HG03196 (cell line): ENCODE results near the gene TULP4.
"Not testable (repeated sequence)": the region's sequence is repeated elsewhere in the genome, so short reads cannot be mapped to it uniquely, and the experiment has no call there.

ENCODE experiments used
- ATAC-seq: cut with Tn5 transposase; IDR thresholded peaks from one replicate; pipeline ENCODE4 v1.9.1; 2021; ENCODE audit not compliant: unreplicated experiment

TULP4 gene

DNA sequence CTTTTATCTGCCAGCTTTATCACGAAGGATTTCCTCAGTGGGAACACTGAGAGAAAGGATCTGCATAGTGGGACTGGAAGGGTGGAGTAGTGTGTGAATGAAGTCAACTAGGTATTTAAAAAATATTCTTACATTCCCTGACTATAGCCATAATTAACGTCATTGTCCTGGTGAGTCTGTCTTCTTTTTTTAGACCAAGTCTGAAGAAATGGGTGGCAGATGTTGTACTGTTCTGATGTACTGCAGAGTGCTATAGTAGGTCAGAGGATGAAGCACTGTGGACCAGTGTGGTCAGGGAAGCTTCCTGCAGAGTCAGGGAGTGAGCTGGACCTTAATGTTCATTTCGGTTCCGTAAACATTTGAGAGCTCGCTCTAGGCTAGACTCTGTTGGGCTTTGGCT lies 11.9 kb downstream of the TULP4 start:
- no peak for ATAC-seq

DNA sequence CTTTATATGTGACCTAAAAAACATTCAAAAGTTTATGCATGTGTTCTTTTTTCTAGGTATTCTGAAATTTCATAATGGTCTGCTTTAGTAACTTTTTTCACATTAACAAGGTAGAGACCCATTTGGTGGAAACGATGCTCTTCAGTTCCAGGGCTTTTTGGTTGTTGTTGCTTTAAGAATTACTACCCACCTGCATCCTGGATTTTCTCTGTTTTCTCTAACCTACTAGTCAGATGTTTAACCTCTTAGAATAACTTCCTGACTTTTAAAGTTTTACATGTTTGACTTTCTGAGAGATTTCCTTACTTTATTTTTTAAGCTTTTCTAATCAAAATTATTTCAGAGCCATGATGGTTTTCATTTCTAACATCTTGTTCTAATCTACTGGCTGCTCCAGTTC lies 14.9 kb downstream of the TULP4 start:
- no peak for ATAC-seq

DNA sequence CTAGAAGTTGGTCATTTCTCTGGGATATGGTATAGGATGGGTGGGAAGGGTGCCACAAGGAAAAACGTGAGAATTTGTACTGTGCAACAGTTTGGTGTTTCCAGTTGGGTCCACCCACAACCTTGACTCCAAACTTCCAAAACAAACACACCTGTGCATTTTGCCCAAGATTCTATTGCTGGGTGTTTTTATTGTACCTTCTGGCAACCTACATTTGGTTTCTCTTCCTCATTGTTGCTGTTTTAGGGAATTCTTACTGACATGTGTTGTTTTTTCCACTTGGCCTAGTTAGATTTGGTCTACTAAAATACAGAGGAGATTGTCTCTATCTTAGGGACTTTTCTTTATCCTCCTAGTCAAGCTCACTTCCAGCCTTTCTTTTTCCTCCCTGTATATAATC lies 16.7 kb downstream of the TULP4 start:
- no peak for ATAC-seq

DNA sequence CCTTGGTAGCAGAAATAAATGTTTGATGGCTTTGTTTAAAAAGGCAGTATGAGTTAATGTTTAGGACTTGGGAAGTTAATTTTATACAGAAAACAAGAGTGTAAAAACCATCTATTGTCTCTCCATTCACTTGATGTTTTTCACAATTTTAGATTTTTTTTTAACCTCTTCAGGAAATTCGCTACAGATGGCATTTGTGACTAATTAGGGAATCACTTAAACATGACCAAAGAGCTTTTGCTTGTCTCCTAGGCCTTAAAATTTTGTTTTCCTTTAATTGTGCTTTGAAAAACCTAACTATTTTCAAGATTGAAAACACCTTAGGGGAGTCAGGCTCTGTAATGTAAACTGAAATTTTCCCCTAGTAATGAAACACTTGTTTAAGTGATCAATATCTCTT lies 17.3 kb downstream of the TULP4 start:
- ATAC-seq: no peak

DNA sequence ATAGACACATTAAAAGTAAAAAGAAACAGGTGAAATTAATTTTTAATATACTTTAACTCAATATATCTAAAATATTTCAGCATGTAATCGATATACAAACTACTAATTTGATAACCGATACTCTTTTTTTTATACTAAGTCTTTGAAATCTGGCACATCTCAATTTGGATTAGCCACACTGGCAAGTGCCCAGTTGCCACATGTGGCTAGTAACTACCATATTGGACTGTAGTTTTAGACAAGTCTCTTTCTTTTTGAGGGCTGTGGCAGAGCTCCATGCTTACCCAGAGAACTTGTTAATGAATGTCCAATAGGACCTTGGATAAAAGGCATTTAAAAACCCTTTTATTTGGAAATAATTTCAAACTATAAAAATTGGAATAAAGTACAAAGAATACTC lies 17.8 kb downstream of the TULP4 start:
- ATAC-seq: no peak

DNA sequence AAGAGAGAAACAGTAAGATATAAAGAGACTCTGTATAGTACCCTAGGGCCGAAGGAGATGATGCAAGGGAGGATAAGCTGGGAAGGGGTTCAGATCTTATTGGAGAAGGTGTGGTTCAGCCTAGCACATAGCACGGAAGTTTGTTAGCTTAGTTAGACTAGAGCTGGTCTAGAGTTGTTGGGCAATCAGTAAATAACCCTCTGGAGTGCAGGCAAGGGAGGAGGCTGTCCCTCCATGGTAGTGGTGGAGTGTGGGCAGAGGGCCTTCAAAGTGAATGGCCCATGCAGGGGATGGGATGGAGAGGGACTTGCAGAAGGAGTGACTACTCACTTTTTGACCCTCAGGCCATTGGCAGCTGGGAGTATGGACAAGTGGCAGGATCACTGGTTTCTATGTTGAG lies 20.0 kb downstream of the TULP4 start:
- ATAC-seq: no peak

DNA sequence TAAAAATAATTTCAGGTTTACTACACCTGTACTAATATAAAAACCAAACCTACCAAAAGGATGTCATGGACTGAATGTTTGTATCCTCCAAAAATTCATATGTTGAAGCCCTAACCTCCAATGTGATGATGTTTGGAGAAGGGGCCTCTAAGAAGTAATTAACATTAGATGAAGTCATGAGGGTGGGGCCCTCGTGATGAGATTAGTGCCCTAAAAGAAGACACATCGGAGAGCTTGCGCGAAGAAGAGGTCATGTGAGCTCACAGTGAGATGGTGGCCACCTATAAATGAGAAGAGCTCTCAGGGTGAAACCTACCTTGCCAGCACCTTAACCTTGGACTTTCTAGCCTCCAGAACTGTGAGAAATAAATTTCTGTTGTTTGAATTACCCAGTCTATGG lies 20.8 kb downstream of the TULP4 start:
- ATAC-seq: no peak

DNA sequence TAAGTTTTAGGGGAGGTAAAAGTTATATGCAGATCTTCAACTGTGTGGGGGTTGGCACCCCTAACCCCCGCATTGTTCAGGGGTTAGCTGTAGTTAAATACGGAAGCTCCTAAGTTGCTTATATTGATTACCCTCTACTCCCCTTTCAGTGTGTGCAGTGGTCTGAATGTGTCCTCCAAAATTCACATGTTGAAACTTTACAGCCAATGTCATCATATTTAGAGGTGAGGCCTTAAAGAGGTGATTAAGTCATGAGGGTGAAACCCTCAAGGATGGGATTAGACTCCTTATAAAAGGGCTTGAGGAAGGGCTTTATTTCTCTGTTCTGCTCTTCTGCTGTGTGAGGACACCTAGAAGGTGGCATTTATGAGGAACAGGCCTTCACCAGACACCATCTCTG lies 22.3 kb downstream of the TULP4 start:
- ATAC-seq: no peak

DNA sequence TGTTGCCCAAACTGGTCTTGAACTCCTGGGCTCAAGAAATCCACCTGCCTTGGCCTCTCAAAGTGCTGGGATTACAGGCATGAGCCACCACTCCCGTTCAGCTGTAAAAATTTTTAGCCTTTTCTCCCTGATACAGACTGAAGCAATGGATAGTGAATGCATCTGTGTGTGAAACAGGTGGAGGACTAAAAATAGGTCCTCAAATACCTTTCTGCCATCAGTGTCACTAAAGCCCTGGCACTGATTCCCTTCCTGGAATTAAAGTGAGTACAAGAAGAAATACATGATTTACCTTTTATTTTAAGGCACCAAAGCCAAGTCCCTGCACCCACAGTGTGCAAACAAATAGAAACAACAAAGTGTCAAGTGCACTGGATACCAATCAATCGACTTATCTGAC lies 25.1 kb downstream of the TULP4 start:
- ATAC-seq: no peak

DNA sequence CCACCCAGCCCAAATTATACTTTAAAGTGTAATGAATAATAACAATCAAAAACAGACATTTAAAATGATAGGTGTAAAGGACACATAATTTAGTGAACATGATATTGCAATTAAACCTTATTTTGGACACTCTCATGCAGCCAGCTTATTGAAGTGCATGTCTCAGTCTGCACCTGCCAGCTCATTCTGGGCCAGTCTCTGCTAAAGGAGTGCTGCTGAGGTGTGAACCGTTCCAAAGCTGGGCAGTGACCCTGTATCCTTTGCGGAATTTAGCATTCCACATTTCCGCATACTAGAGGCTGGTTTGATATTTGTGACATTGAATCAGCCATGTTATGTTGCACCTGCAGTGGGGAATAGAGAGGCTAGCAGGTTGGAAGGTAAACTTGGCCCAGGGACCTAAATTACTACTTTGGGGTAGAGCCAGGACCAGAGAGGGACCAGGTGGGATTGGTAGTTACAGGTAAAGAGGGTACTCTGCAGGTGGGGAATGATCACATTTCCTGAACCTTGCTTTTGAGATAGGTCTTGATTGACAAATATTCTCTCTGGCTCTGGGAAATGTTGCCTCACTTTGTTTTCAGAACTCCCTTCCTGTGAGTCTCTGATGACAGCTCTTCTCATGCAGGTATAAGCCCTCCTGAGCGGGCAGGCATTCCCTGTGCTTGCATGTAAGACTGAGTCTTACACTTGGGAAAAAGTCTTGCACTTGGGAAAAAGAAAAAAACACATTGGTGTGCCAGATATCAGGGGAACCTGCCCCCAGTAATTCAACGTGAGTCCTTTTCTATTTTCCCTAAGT lies 26.2 kb downstream of the TULP4 start:
- ATAC-seq: no peak

DNA sequence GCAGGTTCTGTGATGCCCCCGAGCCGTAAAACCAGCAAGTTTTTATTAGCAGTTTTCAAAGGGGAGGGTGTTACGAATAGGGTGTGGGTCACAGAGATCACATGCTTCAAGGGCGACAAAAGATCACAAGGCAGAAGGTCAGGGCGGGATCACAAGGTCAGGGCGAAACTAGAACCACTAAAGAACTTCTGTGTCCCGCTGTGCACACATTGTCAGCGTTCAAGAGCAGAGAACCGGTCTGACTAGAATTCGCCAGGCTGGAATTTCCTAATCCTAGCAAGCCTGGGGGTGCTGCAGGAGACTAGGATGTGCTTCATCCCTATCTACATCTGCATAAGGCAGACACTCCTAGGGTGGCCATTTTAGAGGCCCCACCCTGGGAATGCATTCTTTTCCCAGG lies 26.9 kb downstream of the TULP4 start:
- ATAC-seq: not testable (repeated sequence)

DNA sequence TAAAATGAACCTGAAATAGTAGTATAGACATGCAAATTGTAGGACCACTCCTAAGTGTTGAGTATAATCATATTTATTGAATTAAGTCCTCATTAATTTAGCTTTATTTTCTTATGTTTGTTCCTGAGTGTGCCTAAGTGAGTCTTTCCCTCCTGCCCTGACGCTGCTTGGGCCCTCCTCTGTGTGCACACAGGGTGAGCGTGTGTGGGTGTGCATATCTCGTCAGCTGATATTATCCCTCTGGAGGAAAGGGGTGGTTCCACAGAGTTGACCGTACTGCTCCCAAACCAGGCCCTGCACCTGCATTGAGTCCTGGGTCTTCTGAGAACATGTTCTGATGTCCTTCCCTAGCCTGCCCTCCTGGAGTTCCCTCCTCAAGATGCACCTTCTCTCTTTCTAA lies 28.0 kb downstream of the TULP4 start:
- ATAC-seq: no peak

DNA sequence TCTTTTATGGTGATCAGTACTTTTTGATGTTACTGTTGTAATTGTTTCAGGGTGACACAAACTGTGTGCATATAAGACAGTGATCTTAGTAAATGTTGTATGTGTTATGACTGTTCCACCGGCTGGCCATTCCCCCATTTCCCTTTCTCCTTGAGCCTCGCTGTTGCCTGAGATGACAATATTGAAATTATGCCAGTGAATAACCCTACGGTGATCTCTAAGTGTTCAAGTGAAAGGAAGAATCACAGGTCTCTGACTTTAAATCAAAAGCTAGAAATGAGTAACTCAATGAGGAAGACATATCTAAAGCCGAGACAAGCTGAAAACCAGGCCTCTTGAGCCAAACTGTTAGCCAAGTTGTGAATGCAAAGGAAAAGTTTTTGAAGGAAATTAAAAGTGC lies 32.3 kb downstream of the TULP4 start:
- no peak for ATAC-seq

DNA sequence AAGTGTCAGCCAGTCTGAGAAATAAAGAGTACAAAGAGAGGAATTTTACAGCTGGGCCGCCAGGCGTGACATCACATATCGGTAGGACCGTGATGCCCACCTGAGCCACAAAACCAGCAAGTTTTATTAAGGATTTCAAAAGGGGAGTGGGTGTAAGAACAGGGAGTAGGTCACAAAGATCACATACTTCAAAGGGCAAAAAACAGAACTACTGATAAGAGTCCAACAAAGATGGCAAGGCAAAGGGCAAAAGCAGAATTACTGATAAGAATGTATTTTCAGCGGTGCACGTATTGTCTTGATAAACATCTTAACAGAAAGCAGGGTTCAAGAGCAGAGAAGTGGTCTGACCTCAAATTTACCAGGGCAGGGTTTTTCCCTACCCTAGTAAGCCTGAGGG lies 33.2 kb downstream of the TULP4 start:
- ATAC-seq: not testable (repeated sequence)

DNA sequence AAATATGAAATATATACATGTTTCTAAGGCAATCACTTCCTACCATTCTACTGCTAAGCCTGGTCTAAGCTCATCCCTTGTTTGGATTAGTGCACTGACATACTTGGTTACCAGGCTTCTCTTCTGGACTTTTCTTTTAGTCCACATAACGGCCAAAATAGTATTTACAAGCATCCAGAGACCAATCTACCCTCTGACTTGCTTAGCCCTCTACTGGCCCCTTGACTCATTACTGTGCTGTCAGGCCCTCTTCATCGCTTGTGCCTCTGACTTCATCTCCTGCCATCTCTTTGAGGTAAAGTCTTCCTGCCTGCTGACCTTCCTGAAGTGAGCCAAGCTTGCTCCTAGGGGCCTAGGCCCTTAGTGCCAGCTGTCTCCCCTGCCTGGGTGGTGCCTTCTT lies 35.1 kb downstream of the TULP4 start:
- ATAC-seq: no peak

DNA sequence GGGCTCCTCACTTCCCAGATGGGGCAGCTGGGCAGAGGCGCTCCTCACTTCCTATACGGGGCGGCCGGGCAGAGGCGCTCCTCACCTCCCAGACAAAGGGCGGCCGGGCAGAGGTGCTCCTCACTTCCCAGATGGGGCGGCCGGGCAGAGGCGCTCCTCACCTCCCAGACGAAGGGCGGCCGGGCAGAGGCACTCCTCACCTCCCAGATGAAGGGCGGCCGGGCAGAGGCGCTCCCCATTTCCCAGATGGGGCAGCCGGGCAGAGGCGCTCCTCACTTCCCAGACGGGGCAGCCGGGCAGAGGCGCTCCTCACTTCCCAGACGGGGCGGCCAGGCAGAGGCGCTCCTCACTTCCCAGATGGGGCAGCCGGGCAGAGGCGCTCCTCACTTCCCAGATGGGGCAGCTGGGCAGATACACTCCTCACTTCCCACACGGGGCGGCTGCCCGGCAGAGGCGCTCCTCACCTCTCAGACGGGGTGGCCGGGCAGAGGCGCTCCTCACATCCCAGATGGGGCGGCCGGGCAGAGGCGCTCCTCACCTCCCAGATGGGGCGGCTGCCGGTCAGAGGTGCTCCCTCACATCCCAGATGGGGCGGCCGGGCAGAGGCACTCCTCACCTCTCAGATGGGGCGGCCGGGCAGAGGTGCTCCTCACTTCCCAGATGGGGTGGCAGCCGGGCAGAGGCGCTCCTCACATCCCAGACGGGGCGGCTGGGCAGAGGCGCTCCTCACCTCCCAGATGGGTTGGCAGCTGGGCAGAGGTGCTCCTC lies 36.7 kb downstream of the TULP4 start:
- ATAC-seq: not testable (repeated sequence)

DNA sequence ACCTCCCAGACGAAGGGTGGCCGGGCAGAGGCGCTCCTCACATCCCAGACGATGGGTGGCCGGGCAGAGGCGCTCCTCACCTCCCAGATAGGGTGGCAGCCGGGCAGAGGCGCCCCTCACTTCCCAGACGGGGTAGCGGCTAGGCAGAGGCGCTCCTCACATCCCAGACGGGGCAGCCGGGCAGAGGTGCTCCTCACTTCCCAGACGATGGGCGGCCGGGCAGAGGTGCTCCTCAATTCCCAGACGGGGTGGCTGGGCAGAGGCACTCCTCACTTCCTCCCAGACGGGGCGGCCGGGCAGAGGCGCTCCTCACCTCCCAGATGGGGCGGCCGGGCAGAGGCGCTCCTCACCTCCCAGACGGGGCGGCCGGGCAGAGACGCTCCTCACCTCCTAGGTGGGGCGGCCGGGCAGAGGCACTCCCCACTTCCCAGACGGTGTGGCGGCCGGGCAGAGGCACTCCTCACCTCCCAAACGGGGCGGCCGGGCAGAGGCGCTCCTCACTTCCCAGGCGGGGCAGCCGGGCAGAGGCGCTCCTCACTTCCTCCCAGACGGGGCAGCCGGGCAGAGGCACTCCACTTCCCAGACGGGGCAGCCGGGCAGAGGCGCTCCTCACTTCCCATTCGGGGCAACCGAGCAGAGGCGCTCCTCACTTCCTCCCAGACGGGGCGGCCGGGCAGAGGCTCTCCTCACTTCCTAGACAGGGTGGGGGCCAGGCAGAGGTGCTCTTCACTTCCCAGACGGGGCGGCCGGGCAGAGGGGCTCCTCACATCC lies 37.4 kb downstream of the TULP4 start:
- not testable (repeated sequence) for ATAC-seq

DNA sequence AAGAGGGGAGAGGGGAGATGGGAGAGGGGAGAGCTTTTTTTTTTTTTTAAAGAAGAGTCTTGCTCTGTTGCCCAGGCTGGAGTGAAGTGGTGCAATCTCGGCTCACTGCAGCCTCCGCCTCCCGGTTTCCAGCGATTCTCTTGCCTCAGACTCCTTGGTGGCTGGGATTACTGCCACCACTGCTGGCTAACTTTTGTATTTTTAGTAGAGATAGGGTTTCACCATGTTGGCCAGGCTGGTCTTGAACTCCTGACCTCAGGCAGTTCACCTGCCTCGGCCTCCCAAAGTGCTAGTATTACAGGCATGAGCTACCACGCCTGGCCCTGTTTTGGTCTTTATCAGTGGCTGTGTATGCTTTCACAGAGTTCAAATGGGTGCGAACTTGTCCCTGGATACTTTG lies 38.5 kb downstream of the TULP4 start:
- ATAC-seq: not testable (repeated sequence)

DNA sequence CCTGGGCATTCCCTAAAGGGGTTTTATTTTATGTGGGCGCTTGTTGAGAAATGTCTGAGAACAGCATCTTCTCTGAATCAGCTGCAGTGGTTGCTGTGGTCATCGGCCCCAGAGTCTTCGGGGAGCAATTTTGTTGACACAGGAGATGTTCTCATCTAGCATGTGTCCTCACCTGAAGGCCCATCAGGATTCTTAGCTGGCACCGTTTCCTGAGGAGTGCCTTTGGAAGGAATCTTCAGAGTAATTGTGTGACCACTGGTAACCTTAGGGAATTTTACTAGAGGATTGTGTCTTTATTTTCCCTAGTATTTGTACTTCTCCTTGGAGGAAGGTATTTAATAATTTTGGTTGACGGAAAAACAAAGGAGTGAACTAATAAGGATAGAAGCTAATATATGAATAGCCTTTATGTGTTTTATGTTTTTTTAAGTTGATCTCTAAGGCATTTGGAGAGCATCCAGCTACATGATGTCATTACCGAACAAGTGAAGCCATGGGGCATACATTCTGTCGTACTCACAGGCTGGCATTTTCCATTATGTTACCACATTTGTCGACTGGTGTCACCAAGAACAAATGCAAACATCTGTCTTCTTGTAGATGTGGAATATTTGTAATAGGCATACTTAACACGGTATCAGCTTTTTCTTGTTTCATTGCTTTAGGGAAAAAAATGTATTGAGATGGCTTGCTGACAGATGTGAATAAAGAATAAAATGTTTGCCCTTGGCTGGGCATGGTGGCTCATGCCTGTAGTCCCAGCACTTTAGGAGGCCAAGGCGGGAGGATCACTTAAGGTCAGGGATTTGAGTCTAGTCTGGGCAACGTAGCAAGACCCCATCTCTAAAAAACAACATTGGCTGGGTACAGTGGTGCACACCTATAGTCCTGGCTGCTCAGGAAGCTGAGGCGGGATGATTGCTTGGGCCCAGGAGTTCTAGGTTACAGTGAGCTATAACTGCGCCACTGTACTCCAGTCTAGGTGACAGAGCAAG lies 41.9 kb downstream of the TULP4 start:
- no peak for ATAC-seq
